MM.1S (cell line): ENCODE data around the gene HIGD2B.
A peak's percentile ranks its signal among the peaks of the same experiment; 100 is the strongest.
"Not testable (repeated sequence)": the region's sequence is repeated elsewhere in the genome, so short reads cannot be mapped to it uniquely, and the experiment has no call there.

Experiments
- EZH2phosphoT487 ChIP-seq: fragments of 300-600 bp; sonication (generic); IDR thresholded peaks from 2 replicates; pipeline ENCODE4 v1.6.1; 2018; ENCODE audit warnings: antibody characterized with exemption, low read length
- TF ChIP-seq, protein P1 (sequence below): fragments of 300-600 bp; sonication (generic); IDR thresholded peaks from 2 replicates; pipeline ENCODE4 v1.5.1; 2016; ENCODE audit warnings: antibody characterized with exemption, low read length, mixed read lengths

DNA sequence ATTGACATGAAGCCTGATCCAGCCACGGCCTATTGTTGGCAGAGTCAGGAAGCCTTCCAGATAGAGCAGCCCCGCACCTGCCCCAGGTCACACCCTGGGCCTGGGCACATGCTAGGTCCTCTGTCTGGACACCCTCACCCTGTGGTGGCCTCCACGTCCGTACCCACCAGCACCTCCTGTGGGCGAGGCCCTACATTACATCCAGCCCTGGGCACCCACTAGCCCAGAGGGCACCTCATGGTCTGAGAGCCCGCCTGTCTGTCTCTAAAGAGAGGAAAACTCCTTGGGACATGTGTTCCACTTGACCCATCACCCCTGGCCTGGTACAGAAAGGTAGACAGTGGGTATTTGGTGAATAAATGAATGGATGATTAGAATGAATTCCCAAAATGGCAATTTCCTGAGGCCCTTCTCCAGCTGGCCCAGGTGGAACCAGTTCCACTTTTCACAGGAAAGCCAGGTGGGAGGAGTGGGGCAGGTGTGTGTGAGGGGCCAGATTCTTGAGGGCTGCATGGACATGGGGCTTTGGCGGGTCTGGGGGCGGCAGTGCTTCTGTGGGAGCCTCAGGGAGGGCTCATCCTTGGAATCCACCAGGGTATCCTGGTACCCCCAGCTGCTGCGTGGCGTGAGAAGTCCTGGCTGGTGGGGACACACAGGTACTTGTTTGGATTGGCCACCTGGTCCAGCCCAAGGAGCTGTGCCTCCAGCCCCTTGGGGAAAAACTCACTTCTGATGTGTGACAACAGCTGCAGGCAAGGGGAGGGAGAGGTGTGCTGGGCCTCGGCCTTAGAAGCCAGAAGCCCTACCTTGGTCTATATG is 57.5 kb downstream of the HIGD2B start:
- TF ChIP-seq, protein P1, sequence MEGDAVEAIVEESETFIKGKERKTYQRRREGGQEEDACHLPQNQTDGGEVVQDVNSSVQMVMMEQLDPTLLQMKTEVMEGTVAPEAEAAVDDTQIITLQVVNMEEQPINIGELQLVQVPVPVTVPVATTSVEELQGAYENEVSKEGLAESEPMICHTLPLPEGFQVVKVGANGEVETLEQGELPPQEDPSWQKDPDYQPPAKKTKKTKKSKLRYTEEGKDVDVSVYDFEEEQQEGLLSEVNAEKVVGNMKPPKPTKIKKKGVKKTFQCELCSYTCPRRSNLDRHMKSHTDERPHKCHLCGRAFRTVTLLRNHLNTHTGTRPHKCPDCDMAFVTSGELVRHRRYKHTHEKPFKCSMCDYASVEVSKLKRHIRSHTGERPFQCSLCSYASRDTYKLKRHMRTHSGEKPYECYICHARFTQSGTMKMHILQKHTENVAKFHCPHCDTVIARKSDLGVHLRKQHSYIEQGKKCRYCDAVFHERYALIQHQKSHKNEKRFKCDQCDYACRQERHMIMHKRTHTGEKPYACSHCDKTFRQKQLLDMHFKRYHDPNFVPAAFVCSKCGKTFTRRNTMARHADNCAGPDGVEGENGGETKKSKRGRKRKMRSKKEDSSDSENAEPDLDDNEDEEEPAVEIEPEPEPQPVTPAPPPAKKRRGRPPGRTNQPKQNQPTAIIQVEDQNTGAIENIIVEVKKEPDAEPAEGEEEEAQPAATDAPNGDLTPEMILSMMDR: peak; percentile 25
- not testable (repeated sequence) for TF ChIP-seq EZH2phosphoT487
